Ishikawa (cell line): ENCODE results near the gene MT1A.

Experiments
- CEBPB ChIP-seq: IDR thresholded peaks from 2 replicates; pipeline ENCODE4 v1.6.1; 2012
- CREB1 ChIP-seq: IDR thresholded peaks from 2 replicates; pipeline ENCODE4 v1.6.1; 2012; ENCODE audit warnings: low read depth
- EGR1 ChIP-seq: IDR thresholded peaks from 2 replicates; pipeline ENCODE4 v1.6.1; 2012
- EP300 ChIP-seq: IDR thresholded peaks from 2 replicates; pipeline ENCODE4 v1.6.1; 2012; ENCODE audit warnings: borderline replicate concordance
- FOXM1 ChIP-seq: IDR thresholded peaks from 2 replicates; pipeline ENCODE4 v1.6.1; 2012; ENCODE audit warnings: low read depth, borderline replicate concordance
- NFIC ChIP-seq: IDR thresholded peaks from 2 replicates; pipeline ENCODE4 v1.6.1; 2012
- RAD21 ChIP-seq: IDR thresholded peaks from 2 replicates; pipeline ENCODE4 v1.6.1; 2012; ENCODE audit warnings: low read depth
- TAF1 ChIP-seq: IDR thresholded peaks from 2 replicates; pipeline ENCODE4 v1.6.1; 2012; ENCODE audit warnings: low read depth, mild to moderate bottlenecking
- TCF12 ChIP-seq: IDR thresholded peaks from 2 replicates; pipeline ENCODE4 v1.6.1; 2012; ENCODE audit warnings: low read depth
- TEAD4 ChIP-seq: IDR thresholded peaks from 2 replicates; pipeline ENCODE4 v1.6.1; 2012
- YY1 ChIP-seq: IDR thresholded peaks from 2 replicates; pipeline ENCODE4 v1.6.1; 2012; ENCODE audit warnings: low read depth
- ZBTB7A ChIP-seq: IDR thresholded peaks from 2 replicates; pipeline ENCODE4 v1.6.1; 2012; ENCODE audit warnings: low read depth
- TF ChIP-seq, protein P1 (sequence below): IDR thresholded peaks from 2 replicates; pipeline ENCODE4 v1.6.1; 2012; ENCODE audit warnings: low read depth, mild to moderate bottlenecking
- TF ChIP-seq, protein P2 (sequence below): IDR thresholded peaks from 2 replicates; pipeline ENCODE4 v1.6.1; 2012
- TF ChIP-seq, protein P3 (sequence below): IDR thresholded peaks from 2 replicates; pipeline ENCODE4 v1.6.1; 2012

The MT1A gene

DNA sequence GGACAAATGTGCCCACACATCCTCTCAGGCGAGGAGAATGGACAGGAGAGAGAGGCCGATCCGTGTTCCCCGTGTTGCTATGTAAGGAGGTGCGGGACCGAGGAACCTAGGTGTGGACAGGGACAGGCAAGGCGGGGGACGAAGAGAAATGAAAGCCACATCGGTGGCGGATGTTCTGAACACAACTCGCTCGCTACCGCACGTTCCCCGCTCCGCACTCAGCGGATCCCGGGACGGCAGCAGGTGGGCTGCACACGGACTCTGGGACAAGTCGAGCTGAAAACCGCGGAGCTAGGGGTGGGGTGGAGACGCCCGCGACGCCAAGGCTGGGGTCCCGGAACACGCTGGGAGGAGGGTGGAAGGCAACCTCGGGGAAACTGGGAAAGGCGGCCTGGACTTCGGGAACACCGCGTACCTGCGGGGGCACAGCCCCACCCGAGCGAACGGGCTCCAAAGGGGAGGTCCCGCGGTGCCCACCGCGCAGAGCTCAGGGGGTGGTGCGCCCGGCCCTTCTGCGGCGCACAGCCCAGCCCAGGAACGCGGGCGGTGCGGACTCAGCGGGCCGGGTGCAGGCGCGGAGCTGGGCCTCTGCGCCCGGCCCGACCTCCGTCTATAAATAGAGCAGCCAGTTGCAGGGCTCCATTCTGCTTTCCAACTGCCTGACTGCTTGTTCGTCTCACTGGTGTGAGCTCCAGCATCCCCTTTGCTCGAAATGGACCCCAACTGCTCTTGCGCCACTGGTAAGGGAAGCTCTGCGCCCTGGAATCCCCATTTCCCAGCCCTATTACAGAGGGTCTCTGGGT is 13.1 kb upstream of the MT1A start, which contains the start of gene MT1E:
Gene MT1E (plus strand): TSS at position 642 of the 803 bp plus-strand sequence. CDS start 71 bp downstream, at position 713.
- TF ChIP-seq FOXM1: no peak
- no peak for TF ChIP-seq EP300
- TF ChIP-seq, protein P1, sequence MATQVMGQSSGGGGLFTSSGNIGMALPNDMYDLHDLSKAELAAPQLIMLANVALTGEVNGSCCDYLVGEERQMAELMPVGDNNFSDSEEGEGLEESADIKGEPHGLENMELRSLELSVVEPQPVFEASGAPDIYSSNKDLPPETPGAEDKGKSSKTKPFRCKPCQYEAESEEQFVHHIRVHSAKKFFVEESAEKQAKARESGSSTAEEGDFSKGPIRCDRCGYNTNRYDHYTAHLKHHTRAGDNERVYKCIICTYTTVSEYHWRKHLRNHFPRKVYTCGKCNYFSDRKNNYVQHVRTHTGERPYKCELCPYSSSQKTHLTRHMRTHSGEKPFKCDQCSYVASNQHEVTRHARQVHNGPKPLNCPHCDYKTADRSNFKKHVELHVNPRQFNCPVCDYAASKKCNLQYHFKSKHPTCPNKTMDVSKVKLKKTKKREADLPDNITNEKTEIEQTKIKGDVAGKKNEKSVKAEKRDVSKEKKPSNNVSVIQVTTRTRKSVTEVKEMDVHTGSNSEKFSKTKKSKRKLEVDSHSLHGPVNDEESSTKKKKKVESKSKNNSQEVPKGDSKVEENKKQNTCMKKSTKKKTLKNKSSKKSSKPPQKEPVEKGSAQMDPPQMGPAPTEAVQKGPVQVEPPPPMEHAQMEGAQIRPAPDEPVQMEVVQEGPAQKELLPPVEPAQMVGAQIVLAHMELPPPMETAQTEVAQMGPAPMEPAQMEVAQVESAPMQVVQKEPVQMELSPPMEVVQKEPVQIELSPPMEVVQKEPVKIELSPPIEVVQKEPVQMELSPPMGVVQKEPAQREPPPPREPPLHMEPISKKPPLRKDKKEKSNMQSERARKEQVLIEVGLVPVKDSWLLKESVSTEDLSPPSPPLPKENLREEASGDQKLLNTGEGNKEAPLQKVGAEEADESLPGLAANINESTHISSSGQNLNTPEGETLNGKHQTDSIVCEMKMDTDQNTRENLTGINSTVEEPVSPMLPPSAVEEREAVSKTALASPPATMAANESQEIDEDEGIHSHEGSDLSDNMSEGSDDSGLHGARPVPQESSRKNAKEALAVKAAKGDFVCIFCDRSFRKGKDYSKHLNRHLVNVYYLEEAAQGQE: no peak
- TF ChIP-seq NFIC: no peak
- TF ChIP-seq, protein P2, sequence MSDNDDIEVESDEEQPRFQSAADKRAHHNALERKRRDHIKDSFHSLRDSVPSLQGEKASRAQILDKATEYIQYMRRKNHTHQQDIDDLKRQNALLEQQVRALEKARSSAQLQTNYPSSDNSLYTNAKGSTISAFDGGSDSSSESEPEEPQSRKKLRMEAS: no peak
- TF ChIP-seq CREB1: no peak
- TF ChIP-seq TAF1: no peak
- TF ChIP-seq EGR1: no peak
- no peak for TF ChIP-seq TCF12
- TF ChIP-seq TEAD4: no peak
- TF ChIP-seq, protein P3, sequence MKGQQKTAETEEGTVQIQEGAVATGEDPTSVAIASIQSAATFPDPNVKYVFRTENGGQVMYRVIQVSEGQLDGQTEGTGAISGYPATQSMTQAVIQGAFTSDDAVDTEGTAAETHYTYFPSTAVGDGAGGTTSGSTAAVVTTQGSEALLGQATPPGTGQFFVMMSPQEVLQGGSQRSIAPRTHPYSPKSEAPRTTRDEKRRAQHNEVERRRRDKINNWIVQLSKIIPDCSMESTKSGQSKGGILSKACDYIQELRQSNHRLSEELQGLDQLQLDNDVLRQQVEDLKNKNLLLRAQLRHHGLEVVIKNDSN: no peak

DNA sequence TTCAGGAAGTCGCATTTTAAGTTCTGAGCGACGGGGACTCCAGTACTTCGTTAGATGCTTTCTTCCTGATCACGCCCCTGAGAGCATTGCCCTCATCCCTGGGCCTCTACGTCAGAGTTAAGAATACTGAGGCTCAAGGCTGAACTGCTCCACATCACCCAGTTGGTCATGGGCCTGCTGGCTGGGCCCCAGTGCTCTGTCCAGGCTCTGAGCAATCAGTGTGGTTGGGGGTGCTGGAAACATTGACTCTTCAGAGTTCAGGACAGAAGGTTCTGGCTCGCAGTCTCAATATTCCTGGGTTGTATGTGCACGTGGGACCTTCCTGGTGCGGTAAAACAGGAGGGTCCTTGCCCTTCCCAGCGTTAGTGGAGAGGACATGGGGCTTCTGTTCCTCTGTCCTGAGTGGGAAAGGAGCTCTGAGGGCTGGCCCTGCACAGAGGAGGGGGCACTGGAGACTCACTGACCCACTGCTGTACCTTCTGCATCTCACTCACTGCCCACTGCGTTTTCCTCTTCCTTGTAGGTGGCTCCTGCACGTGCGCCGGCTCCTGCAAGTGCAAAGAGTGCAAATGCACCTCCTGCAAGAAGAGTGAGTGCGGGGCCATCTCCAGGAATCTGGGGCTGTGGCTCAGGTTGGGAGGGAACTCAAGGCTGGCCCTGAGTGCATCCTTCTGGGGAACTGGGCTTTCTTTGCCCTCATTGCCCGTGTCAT is 12.4 kb upstream of the MT1A start:
- no peak for TF ChIP-seq TAF1
- TF ChIP-seq ZBTB7A: no peak
- TF ChIP-seq, protein P3: no peak
- no peak for TF ChIP-seq CREB1
- no peak for TF ChIP-seq CEBPB
- TF ChIP-seq YY1: no peak
- no peak for TF ChIP-seq NFIC
- TF ChIP-seq, protein P2: no peak
- TF ChIP-seq TCF12: no peak
- no peak for TF ChIP-seq EGR1
- TF ChIP-seq, protein P1: no peak
- TF ChIP-seq EP300: no peak
- TF ChIP-seq TEAD4: no peak
- no peak for TF ChIP-seq RAD21
- no peak for TF ChIP-seq FOXM1

DNA sequence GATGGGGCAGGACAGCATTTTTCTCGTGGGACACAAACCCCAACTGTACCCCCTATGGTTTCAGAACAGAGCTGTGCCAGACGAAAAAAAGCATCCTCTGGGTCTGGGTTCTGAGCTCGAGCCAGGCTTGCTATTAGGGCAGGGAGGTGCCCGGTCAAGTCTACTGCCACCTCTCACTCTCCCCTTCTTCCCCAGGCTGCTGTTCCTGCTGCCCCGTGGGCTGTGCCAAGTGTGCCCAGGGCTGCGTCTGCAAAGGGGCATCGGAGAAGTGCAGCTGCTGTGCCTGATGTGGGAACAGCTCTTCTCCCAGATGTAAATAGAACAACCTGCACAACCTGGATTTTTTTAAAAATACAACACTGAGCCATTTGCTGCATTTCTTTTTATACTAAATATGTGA is 11.8 kb upstream of the MT1A start:
- TF ChIP-seq FOXM1 (no peak), RAD21 (no peak), TCF12 (no peak), TAF1 (no peak), ZBTB7A (no peak)
- TF ChIP-seq, protein P3: no peak

DNA sequence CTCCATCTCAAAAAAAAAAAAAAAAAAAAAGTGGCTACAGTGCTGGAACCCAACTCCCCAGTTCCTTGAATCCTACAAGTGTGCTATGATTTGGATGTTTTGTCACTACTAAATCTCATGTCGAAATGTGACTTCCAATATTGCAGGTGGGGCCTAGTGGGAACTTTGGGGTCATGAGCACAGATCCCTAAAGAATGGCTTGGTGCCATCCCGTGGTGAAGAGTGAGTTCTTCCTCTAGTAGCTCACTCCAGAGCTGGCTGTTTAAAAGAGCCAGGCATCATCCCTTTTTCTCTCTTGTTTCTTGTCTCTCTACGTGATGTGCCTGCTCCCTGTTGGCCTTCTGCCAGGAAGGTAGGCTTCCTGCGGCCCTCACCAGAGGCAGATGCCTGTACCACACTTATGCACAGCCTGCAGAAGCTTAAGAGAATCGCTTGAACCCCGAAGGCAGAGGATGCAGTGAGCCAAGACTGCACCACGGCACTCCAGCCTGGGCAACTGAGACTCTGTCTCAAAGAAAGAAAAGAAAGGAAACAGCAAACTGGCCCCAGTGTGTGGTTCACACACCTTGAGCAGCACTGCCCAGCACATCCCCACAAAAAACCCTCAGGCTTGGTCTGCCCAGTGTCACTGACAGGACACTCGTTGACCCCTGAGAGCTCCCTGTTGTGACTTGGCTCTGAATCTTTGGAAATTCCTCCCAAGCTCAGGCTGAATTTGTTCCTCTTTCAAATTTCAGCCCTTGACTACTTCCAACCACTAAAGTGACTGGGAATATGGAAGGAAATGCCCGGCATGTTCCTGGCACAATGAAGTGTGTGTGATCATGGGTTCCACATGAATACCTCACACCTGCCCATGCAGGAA is 9.7 kb upstream of the MT1A start:
- no peak for TF ChIP-seq EGR1
- TF ChIP-seq ZBTB7A: no peak
- TF ChIP-seq, protein P1: no peak
- TF ChIP-seq TEAD4: no peak
- no peak for TF ChIP-seq EP300
- TF ChIP-seq, protein P2: no peak
- TF ChIP-seq CREB1: no peak
- no peak for TF ChIP-seq CEBPB
- TF ChIP-seq TCF12: no peak
